Keratinocyte (primary cell): ENCODE results near the gene FBXO40.

Source experiments
- CTCF ChIP-seq, 3 experiments: IDR thresholded peaks in 1 of 3; conservative IDR thresholded peaks in 1 of 3; optimal IDR thresholded peaks in 1 of 3; 2 replicates in 2 of 3; 3 replicates in 1 of 3; pipeline versions ENCODE3 to v1.5.1; 2011; ENCODE audit warnings: low read length in 3 of 3, mild to moderate bottlenecking in 3 of 3, moderate library complexity in 2 of 3, control low read depth in 1 of 3, inconsistent platforms in 1 of 3; ENCODE audit not compliant: insufficient read depth in 2 of 3; ENCODE audit errors: extremely low read depth in 1 of 3
- EZH2 ChIP-seq: IDR thresholded peaks from one replicate; pipeline ENCODE4 v1.6.1; 2012; ENCODE audit warnings: inconsistent platforms, mild to moderate bottlenecking, low read length, moderate library complexity

GRCh38 chr3:121660356-121661171 is 67.4 kb downstream of the FBXO40 start, which contains the start of gene HCLS1:
- TF ChIP-seq CTCF (optimal IDR thresholded peaks at IDR 0.05 in 1 of 3, IDR thresholded peaks at IDR 0.05 in 1 of 3, conservative IDR thresholded peaks at IDR 0.05 in 1 of 3; ENCODE audit: extremely low read depth in 1 of 3, insufficient read depth in 2 of 3, low read length in 3 of 3) (no peak), EZH2 (no peak)
